Osteocyte (in vitro differentiated cells): ENCODE results near the gene TSHZ3. TPM values are rescaled to one million over a fixed set of nuclear protein-coding genes. Genes with fewer than 3 reads are reported as not detected.

Source experiments
- DNase-seq: peaks from one replicate; pipeline ENCODE4 v3.0.0; 2021; ENCODE audit warnings: mixed read lengths; ENCODE audit not compliant: unreplicated experiment; ENCODE audit errors: extremely low spot score
- H3K27ac Mint-ChIP-seq: one replicate; pipeline ENCODE4 v1.8.0; 2021; ENCODE audit warnings: mild to moderate bottlenecking, mixed read lengths; ENCODE audit not compliant: unreplicated experiment
- H3K27me3 Mint-ChIP-seq: one replicate; pipeline ENCODE4 v1.8.0; 2021; ENCODE audit warnings: mixed read lengths; ENCODE audit not compliant: unreplicated experiment
- H3K36me3 Mint-ChIP-seq: one replicate; pipeline ENCODE4 v1.8.0; 2021; ENCODE audit warnings: mixed read lengths; ENCODE audit not compliant: unreplicated experiment
- H3K4me1 Mint-ChIP-seq: one replicate; pipeline ENCODE4 v1.8.0; 2021; ENCODE audit warnings: mixed read lengths; ENCODE audit not compliant: unreplicated experiment
- H3K4me3 Mint-ChIP-seq: one replicate; pipeline ENCODE4 v1.8.0; 2021; ENCODE audit warnings: mild to moderate bottlenecking, moderate library complexity, mixed read lengths; ENCODE audit not compliant: unreplicated experiment
- H3K9me3 Mint-ChIP-seq: one replicate; pipeline ENCODE4 v1.8.0; 2021; ENCODE audit warnings: mixed read lengths; ENCODE audit not compliant: unreplicated experiment
- total RNA-seq: library from RNA; stranded (reverse); gene quantifications from 2 replicates; pipeline ENCODE4 v1.2.1, GENCODE V29; 2021
- TF ChIP-seq, protein P1 (sequence below): fragments of 200-600 bp; sonication (generic); IDR thresholded peaks from 2 replicates; pipeline ENCODE4 v1.5.0; 2021; ENCODE audit warnings: antibody characterized with exemption, mild to moderate bottlenecking, moderate library complexity

The TSHZ3 gene
- total RNA-seq, 1 donor from 2014 or later: 10.7 TPM

DNA sequence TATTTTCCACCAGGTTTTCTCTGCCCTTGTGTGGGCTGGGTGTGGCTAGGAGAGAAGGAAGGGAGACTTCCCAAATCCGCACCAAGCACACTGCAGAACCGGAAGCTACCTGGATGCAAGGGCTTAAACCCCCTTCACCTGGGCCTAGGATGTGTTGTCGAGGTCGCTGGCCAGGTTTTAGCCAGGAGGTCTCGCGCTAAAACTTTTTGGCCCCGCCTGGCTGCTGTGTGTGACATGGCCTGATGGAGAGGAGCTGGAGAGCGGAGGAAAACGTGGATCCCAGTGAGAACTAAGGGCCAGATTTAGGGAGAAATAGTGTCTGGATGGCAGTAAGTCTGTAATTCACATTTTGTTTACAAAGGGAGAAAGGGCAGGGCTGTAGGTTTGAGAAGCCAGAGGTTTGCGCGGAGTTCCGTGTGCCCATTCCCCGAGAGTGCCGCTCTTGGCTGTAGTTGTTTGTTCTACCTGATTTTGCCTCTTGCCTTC is 3.1 kb upstream of the TSHZ3 start:
- no peak overlapping the region for H3K27ac Mint-ChIP-seq
- no peak for DNase-seq
- TF ChIP-seq, protein P1, sequence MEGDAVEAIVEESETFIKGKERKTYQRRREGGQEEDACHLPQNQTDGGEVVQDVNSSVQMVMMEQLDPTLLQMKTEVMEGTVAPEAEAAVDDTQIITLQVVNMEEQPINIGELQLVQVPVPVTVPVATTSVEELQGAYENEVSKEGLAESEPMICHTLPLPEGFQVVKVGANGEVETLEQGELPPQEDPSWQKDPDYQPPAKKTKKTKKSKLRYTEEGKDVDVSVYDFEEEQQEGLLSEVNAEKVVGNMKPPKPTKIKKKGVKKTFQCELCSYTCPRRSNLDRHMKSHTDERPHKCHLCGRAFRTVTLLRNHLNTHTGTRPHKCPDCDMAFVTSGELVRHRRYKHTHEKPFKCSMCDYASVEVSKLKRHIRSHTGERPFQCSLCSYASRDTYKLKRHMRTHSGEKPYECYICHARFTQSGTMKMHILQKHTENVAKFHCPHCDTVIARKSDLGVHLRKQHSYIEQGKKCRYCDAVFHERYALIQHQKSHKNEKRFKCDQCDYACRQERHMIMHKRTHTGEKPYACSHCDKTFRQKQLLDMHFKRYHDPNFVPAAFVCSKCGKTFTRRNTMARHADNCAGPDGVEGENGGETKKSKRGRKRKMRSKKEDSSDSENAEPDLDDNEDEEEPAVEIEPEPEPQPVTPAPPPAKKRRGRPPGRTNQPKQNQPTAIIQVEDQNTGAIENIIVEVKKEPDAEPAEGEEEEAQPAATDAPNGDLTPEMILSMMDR: no peak
- peaks cover 50% of the 10 kb centered on the region for H3K4me1 Mint-ChIP-seq
- H3K4me3 Mint-ChIP-seq: peak overlapping the region; percentile 95
- no peaks in the 10 kb centered on the region for H3K9me3 Mint-ChIP-seq
- peaks cover 2% of the 10 kb centered on the region for H3K36me3 Mint-ChIP-seq
- H3K27me3 Mint-ChIP-seq: peaks cover 56% of the 10 kb centered on the region

DNA sequence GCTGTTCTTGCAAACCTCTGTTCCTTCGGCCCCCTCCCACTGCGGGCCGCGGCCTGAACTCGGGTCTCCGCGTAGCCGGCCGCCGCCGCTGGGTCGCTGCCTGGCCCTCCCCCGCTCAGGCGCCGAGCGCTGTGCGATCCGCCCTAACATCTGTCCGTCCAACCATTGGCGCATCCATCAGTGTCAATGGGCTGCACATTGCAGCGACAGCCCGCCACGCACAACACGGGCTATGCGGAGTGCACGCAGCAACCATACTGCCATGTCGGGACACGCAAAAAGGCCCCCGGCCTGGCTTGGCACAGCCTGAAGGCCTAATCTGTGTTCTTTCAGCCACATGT is 2.6 kb upstream of the TSHZ3 start:
- H3K4me3 Mint-ChIP-seq: peak overlapping the region; percentile 95
- TF ChIP-seq, protein P1: no peak
- no peak for DNase-seq
- peaks cover 2% of the 10 kb centered on the region for H3K36me3 Mint-ChIP-seq
- H3K27ac Mint-ChIP-seq: no peak overlapping the region
- H3K27me3 Mint-ChIP-seq: peaks cover 52% of the 10 kb centered on the region
- no peaks in the 10 kb centered on the region for H3K9me3 Mint-ChIP-seq
- peaks cover 50% of the 10 kb centered on the region for H3K4me1 Mint-ChIP-seq

DNA sequence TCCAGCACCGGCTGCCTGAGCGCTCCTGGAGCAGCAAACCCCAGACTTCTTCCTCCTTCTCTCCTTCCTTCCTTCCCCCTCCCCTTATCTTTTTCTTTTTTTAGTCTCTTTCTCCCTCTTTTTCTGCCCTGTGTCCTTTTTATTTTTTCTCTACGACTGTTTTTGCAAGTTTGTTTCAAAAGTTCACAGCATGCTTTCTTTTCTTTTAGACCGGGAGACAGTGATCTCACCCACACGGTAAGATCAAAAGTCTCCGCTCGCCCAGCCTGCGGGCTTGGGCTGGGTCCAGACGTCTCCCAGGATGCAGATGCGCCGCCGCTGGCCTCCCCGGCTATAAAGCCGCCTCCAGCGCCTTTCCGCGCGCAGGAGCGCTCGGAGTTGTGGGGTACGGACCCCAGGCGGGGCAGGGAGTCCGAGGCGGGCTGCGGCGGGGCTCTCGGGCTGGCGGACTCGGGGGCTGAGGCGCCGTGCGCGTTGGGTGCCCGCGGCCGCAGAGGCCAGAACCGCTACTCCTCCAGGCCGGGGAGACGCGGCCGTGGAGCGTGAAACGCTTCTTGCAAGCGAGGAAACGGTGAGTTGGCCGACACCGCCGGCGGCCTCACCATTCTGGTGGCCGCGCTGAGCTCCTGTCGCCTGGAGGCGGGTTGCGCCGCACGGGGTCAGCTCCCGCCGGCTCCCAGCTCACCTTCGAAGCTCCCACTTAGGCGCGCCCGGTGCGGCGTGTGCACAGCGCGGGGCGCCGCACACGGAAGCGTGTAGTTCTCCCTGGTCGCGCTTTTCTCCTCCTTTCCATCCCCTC is 2.0 kb upstream of the TSHZ3 start:
- Mint-ChIP-seq H3K9me3 (no peaks in the 10 kb centered on the region), H3K27me3 (peaks cover 46% of the 10 kb centered on the region), H3K4me1 (peaks cover 44% of the 10 kb centered on the region), H3K4me3 (peak overlapping the region; percentile 95), H3K36me3 (peaks cover 2% of the 10 kb centered on the region), H3K27ac (peak overlapping the region; percentile 90)
- no peak for DNase-seq
- TF ChIP-seq, protein P1: no peak

DNA sequence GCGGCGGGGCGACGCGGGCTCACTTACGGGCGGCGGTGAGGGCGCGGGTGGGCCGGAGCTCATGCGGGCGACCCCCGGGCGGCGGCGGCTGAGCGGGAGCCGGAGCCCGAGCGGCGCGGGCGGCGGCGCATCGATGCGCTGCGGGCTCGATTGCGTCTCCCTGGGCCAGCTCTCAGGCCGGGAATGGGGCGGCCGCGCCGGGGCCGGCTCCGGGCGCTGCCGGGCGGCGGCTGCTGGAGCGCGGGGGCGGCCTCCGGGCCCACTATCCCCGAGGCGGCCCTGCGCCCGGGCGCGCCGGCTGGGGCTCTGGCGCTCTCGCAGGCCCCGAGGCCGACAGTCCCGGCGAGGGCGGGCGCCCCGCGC is 1.4 kb upstream of the TSHZ3 start:
- Mint-ChIP-seq H3K9me3 (no peaks in the 10 kb centered on the region), H3K4me3 (peak overlapping the region; percentile 95), H3K27ac (no peak overlapping the region), H3K36me3 (peaks cover 2% of the 10 kb centered on the region), H3K4me1 (peaks cover 42% of the 10 kb centered on the region), H3K27me3 (peaks cover 42% of the 10 kb centered on the region)
- TF ChIP-seq, protein P1: no peak
- peak; percentile 87 for DNase-seq

DNA sequence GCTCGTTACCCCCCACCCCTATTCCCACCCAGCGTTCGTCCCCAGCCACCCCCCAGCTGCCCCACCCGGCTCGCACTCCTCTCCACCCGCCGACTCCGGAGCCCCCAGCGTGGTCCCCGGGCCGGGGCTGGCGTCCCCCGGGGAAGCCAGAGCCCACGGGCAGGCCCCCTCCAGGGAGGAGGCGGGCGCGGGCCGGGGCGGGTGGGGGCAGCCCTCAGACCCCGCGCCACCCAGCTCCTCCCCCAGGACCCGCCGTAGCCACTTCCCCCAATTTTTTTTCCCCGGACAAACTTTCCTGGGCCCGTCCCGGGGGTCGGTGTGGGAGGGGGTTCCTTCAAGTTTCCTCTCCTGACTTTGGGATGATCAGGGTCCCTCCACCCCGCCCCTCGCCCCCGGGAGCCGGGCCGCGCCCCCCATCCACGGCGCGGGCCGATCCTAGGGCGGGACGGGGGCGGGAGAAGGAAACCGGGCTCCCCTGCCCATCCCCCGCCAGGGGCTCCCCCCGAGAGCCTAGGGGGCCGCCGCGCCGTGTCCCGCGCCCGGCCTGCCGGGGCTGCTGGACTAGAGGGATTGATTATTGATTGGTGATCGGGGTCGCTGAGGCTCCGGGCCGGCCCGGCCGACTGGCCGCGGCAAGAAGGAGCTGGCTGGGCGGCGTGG is 927 bp upstream of the TSHZ3 start:
- DNase-seq: no peak
- Mint-ChIP-seq H3K9me3 (no peaks in the 10 kb centered on the region), H3K4me3 (peak overlapping the region; percentile 69), H3K4me1 (peaks cover 38% of the 10 kb centered on the region), H3K27me3 (peaks cover 37% of the 10 kb centered on the region), H3K27ac (no peak overlapping the region), H3K36me3 (peaks cover 2% of the 10 kb centered on the region)
- TF ChIP-seq, protein P1: no peak
